Endothelial cell of umbilical vein (primary cell): ENCODE data around the gene FRZB.

ENCODE experiments used
- EZH2 ChIP-seq: IDR thresholded peaks from 2 replicates; pipeline ENCODE4 v1.6.1; 2012; ENCODE audit warnings: borderline replicate concordance, low read depth, mild to moderate bottlenecking, moderate library complexity, low read length, inconsistent platforms; ENCODE audit not compliant: severe bottlenecking
- GATA2 ChIP-seq: IDR thresholded peaks from 2 replicates; pipeline ENCODE4 v1.7.0; 2011; ENCODE audit warnings: low read depth, mild to moderate bottlenecking, moderate library complexity, mixed read lengths, low read length; ENCODE audit not compliant: insufficient read length, insufficient read depth
- JUN ChIP-seq: IDR thresholded peaks from 2 replicates; pipeline ENCODE4 v1.6.1; 2011; ENCODE audit warnings: borderline replicate concordance, low read depth; ENCODE audit not compliant: insufficient read length, insufficient read depth
- MAX ChIP-seq: IDR thresholded peaks from 2 replicates; pipeline ENCODE4 v1.6.1; 2011; ENCODE audit not compliant: insufficient read depth, insufficient read length
- MYC ChIP-seq: IDR thresholded peaks from one replicate; pipeline ENCODE4 v1.6.1; 2011; ENCODE audit warnings: mild to moderate bottlenecking, low read depth, low read length
- POLR2A ChIP-seq: IDR thresholded peaks from 2 replicates; pipeline ENCODE4 v1.6.1; 2012; ENCODE audit warnings: low read depth, mild to moderate bottlenecking, control low read depth, low read length
- POLR2AphosphoS5 ChIP-seq: IDR thresholded peaks from 2 replicates; pipeline ENCODE4 v1.6.1; 2012; ENCODE audit warnings: low read depth, mild to moderate bottlenecking, control low read depth, low read length, moderate library complexity; ENCODE audit not compliant: insufficient read depth
- TF ChIP-seq, protein P1 (sequence below), 2 donors: IDR thresholded peaks; 1 replicate in 1 of 2; 2 replicates in 1 of 2; pipeline ENCODE4 v1.5.1; 2011; ENCODE audit warnings: low read length in 2 of 2, mild to moderate bottlenecking in 2 of 2, moderate library complexity in 2 of 2, control low read depth in 1 of 2, inconsistent platforms in 1 of 2, low read depth in 1 of 2; ENCODE audit not compliant: insufficient read depth in 1 of 2; ENCODE audit errors: extremely low read depth in 1 of 2

GRCh38 chr2:182860858-182861257 lies 5.6 kb downstream of the FRZB start:
- TF ChIP-seq, protein P1, sequence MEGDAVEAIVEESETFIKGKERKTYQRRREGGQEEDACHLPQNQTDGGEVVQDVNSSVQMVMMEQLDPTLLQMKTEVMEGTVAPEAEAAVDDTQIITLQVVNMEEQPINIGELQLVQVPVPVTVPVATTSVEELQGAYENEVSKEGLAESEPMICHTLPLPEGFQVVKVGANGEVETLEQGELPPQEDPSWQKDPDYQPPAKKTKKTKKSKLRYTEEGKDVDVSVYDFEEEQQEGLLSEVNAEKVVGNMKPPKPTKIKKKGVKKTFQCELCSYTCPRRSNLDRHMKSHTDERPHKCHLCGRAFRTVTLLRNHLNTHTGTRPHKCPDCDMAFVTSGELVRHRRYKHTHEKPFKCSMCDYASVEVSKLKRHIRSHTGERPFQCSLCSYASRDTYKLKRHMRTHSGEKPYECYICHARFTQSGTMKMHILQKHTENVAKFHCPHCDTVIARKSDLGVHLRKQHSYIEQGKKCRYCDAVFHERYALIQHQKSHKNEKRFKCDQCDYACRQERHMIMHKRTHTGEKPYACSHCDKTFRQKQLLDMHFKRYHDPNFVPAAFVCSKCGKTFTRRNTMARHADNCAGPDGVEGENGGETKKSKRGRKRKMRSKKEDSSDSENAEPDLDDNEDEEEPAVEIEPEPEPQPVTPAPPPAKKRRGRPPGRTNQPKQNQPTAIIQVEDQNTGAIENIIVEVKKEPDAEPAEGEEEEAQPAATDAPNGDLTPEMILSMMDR (IDR thresholded peaks at IDR 0.05; ENCODE audit: extremely low read depth in 1 of 2, insufficient read depth in 1 of 2, low read depth in 1 of 2, low read length in 2 of 2) = no peak
- TF ChIP-seq EZH2 (no peak), POLR2A (no peak), POLR2AphosphoS5 (no peak), MYC (no peak), GATA2 (no peak), JUN (no peak), MAX (no peak)
